GM20000 (cell line): ENCODE results near the gene SYNDIG1.

Source experiments
- DNase-seq: peaks from one replicate; pipeline ENCODE4 v3.0.0; 2012; ENCODE audit warnings: low spot score
- TF ChIP-seq, protein P1 (sequence below): IDR thresholded peaks from 2 replicates; pipeline ENCODE4 v1.5.1; 2012; ENCODE audit warnings: mild to moderate bottlenecking, control low read depth; ENCODE audit errors: extremely low read depth, missing control alignments

Gene SYNDIG1

DNA sequence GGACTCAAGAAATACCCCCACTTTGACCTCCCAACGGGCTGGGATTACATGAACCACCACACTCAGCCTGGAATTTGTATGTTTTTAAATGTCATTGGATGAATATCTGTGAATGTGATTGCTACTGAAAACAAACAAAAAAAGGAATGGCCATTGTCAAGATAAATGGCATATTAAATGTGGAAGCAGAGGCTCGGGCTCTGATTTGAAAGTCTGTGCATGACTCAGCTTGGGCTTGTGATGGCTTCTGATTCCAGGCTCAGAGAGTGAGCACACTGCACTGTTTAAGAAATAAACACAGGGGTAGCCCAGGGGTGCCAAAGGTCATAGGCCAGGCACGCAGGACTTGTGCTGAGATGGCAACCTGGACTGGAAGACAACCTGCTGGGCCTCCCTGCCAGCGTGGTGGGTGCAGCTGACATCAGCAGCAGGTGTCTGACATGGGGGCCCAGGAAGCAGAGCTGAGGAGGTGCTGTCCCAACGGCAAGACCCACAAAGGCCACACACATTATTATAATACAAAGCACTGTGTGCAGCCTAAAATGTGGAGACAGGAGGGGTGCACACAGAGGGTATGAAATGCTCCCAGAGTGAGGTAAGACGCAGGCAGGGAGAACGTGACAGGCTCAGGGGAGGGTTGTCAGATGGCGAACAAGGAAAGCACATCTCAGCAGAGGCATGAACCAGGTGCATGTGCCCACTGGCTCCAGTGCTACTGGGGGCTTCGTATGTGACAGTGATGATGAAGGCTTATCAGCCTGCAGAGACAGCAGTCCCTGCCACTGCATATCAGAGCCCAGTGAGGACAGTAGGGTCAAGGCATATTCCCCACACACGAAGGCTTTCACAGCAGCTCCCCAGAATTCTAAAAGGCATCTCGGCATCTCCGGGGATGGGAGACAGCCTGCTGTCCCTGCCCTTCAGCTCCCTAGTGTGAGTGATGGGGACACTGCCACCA is 169.4 kb downstream of the SYNDIG1 start:
- TF ChIP-seq, protein P1, sequence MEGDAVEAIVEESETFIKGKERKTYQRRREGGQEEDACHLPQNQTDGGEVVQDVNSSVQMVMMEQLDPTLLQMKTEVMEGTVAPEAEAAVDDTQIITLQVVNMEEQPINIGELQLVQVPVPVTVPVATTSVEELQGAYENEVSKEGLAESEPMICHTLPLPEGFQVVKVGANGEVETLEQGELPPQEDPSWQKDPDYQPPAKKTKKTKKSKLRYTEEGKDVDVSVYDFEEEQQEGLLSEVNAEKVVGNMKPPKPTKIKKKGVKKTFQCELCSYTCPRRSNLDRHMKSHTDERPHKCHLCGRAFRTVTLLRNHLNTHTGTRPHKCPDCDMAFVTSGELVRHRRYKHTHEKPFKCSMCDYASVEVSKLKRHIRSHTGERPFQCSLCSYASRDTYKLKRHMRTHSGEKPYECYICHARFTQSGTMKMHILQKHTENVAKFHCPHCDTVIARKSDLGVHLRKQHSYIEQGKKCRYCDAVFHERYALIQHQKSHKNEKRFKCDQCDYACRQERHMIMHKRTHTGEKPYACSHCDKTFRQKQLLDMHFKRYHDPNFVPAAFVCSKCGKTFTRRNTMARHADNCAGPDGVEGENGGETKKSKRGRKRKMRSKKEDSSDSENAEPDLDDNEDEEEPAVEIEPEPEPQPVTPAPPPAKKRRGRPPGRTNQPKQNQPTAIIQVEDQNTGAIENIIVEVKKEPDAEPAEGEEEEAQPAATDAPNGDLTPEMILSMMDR = no peak
- DNase-seq = no peak

DNA sequence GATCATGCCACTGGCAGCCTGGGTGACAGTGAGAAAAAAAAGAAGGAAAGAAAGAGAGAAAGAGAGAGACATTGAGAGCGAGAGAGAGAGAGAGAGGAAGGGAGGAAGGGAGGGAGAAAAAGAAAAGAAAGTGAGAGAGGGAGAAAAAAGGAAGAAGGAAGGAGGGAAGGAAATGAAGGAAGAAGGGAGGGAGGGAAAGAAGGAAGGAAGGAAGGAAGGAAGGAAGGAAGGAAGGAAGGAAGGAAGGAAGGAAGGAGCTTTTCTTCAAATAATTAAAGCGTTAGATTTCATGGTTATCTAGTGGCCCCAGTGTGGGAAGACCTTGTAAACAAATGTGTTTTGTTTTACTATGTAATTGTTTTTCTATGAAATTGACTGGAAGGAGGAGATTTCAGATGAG is 170.8 kb downstream of the SYNDIG1 start:
- no peak for DNase-seq
- TF ChIP-seq, protein P1 = no peak

DNA sequence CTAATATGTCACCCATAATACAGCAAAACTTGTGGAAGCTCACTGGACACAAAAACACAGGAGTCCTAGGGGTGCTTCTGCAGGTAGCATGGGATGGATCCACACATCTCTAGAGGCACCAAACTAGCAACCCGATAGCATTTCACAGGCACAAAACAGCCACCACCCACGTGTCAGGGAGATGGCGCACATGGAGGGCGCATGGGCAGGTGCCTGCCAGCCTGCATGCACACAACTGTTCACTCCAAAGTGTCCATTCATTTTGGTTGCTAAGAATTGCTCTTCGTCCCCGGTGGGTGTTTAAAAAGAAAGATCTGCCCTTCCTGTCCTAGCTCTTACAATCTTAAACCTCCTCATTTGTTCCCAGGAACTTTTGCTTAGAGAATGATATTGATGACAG is 171.3 kb downstream of the SYNDIG1 start:
- TF ChIP-seq, protein P1 = no peak
- no peak for DNase-seq

- TF ChIP-seq, protein P1 = no peak
- DNase-seq = no peak
Measured at GRCh38 chr20:24643731-24644626, 174.6 kb downstream of the SYNDIG1 start.

GRCh38 chr20:24646321-24646720 is 176.9 kb downstream of the SYNDIG1 start:
- no peak for DNase-seq
- TF ChIP-seq, protein P1 = no peak

GRCh38 chr20:24647713-24648112 is 178.3 kb downstream of the SYNDIG1 start:
- TF ChIP-seq, protein P1 = no peak
- DNase-seq = no peak

DNA sequence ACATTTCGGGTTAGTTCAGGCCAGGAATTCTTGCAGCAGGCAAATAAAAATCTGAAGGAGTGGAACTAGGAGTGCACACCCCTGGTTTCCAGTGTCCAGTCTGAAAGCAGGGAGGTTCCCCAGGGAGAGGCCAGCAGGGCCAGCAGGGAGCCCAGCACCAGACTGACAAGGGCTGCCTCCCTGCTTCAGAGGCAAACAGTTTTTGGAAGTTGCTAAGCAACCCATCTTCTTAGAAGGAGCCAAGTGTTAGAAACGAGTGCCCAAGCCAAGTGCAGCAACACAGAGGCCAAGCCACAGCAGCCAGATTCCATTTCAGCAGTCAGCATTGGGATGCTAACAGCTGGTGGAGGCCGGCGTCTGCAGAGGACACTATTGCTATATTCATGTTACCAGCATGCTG is 179.1 kb downstream of the SYNDIG1 start:
- no peak for DNase-seq
- TF ChIP-seq, protein P1 = no peak
